ENCODE results near the gene DNAJC22.

DNAJC22 gene

DNA sequence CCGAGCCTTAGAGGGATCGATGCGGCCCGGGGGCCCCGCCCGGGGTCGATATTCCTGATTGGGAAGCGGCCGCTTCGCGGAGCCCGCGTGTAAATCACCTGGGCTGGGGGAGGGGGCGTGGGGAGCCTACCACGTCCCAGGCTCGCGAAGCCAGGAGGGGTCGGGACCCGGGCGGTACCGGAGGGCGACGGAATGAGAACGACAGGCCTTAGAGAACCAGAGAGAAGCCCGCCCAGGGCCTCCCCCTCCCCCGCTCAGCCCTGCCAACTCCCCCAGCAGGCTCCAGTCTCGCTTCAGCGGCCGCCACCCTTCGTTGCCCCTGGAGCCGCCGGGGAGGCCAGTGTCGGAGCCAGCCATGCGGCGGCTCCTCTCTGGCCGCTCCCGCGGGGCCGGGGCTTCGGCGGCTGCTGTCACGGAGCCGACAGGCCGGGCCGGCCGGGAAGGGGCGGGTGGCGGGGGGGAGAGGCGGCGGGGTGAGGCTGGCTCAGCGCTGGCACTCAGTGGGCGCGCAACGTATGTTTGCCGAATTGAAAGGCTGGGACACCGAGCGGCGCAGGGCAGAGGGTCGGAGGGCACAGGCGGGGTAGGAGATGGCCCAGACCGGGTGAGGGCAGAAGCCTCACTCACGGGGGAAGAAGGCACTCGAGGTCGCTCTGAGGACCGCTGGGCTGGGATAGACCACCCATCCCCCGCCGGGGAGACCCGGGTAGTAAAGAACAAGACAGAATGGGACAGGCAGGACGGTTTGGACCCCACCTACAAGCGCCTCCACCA lies 1.4 kb upstream of the DNAJC22 start:
- DNase-seq: peak; percentile 41

DNA sequence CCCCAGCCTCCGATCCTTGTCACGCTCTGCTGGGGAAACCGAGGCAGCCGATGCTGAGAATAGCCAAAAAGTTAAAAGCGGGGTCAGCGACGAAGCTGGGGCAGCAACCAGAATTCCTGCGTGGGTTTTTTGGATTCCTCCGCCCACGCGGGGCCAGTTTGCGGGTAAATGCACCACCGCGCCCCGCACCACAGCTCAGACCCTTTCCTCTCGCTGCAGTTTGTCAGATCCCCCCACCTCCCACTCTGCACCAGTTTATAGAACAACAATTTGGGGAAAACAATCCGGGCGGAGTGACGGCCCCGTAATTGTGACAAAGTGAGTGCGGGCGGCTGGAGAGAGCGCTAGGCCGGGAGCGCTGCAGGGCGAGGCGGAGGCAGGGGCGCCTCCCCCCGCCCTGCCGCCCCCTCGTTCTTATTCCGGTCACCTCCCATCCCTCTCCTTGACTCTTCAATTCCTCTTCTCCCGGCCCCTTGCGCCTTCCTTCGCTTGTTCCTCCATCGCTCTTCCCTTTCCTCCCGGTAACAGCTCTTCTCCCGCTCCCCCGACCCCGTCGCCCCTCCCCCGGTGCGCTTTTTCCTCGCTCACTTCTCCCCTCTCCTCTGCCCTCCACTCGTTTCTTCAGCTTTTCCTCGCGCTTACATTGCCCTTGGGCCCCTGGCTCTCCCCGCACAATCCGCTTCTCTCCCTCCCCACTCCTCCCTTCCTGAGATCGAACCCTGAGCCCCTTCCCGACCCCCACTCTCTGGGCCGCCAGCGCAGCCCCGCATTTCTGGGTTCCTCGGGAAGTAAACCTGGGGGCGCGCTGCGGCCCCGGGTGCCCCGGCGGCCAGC lies 646 bp upstream of the DNAJC22 start:
- no peak for DNase-seq

DNA sequence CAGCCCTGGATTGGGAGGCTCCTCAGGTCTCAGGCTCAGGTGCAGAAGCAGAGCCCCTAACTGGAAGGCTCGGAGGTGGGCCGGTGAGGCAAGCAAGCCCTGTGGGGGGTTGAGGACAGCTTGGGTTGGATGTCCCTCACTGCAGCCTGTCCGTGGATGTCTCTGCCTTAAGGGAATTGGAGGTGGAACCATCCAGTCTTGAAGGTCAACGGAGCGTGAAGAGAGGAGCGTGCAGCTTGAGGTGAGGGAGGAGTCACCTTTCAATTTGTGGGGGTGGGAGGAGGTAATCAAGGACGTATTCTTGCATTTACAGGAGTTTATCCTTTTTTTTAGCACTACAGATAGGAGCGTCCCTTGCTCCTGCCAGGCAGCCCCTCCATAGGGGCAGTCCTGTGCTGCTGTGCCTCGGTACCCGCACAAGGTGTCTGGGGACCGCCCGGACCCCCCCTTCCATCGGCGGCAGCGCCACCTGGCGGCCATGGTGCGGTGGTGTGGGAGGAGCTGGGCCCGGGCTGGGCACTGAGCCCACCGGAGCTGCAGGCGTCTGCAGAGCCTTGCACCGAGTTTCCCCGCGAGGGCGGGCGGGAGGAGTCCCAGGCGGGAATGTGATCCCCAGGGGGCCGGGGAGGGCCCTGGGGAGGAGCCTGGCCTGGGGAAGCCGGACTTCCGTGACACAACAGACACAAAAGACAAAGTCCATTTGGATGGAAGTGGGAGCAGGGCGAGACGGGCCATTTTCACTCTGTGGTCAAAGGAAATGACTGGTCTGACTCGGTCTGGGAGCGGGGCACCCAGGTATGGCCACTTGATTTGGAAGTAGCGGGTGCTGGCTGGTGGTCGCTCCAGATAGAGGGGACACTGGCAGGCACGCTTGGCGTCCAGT lies 864 bp downstream of the DNAJC22 start:
- peak; percentile 74 for DNase-seq

DNA sequence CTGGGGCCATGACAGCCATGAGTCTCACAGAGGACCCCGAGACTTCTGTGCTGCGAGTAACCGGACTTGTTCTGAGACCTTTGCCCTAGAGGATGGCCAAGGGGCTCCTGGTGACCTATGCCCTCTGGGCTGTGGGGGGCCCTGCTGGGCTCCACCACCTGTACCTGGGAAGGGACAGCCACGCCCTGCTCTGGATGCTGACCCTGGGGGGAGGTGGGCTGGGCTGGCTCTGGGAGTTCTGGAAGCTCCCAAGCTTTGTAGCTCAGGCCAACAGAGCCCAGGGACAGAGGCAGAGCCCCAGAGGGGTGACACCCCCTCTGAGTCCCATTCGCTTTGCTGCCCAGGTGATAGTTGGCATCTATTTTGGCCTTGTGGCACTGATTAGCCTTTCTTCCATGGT lies 2.1 kb downstream of the DNAJC22 start:
- no peak for DNase-seq

DNA sequence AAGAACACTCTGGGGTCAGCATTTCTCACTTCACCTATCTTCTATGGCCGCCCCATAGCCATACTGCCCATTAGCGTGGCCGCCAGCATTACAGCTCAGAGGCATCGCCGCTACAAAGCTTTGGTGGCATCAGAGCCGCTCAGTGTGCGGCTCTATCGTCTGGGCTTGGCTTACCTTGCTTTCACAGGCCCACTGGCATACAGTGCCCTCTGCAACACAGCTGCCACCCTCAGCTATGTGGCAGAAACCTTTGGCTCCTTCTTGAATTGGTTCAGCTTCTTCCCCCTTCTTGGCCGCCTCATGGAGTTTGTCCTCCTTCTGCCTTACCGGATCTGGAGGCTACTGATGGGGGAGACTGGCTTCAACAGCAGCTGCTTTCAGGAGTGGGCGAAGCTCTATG lies 2.6 kb downstream of the DNAJC22 start:
- no peak for DNase-seq

DNA sequence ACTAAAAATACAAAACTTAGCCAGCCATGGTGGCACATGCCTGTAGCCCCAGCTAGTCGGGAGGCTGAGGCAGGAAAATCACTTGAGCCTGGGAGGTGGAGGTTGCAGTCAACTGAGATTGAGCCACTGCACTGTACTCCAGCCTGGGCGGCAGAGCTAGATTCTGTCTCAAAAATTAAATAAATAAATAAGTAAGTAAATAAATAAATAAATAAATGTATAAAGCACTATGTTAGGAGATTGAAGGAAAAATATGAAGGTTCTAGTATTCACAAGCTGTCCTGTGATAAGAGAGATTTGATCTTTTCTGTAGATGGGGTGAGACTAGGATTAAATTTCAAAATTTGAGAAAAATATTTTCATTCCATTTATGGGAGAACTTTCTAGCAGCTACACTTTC lies 5.7 kb downstream of the DNAJC22 start:
- DNase-seq: no peak

DNA sequence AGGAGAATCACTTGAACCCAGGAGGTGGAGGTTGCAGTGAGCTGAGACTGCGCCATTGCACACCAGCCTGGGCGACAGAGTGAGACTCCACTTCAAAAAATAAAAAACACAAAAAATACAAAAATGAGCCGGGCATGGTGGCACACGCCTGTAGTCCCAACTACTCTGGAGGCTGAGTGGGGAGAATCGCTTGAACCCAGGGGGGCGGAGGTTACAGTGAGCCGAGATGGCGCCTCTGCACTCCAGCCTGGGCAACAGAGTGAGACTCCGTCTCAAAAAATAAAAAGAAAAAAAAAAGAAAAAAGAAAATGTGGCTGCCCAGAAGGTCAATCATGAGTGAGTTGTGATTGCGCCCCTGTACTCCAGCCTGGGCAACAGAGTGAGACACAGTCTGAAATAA lies 9.2 kb downstream of the DNAJC22 start:
- no peak for DNase-seq

DNA sequence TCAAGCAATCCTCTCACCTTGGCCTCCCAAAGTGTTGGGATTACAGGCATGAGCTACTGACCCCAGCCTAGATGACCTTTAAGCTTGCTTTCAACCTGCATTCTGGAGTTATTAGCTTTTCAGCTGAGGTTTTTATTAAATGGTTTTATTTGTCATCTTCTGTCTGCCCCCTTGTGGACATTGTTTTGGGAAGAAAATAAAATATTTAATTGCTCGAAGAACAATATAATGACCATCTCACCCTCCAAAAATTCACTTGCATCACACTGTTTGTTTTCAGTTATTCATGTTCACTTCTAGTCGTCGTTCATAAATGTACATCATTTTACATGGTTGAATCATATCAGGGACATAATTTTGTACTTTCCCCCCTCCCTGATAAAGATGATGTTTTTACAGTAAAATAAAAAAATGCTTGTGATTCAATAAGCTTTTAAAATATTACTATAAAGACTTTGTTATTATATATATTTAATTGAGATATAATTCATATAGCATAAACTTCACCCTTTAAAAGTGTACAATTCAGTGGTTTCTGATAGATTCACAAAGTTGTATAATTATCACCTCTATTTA lies 10.5 kb downstream of the DNAJC22 start:
- no peak for DNase-seq

DNA sequence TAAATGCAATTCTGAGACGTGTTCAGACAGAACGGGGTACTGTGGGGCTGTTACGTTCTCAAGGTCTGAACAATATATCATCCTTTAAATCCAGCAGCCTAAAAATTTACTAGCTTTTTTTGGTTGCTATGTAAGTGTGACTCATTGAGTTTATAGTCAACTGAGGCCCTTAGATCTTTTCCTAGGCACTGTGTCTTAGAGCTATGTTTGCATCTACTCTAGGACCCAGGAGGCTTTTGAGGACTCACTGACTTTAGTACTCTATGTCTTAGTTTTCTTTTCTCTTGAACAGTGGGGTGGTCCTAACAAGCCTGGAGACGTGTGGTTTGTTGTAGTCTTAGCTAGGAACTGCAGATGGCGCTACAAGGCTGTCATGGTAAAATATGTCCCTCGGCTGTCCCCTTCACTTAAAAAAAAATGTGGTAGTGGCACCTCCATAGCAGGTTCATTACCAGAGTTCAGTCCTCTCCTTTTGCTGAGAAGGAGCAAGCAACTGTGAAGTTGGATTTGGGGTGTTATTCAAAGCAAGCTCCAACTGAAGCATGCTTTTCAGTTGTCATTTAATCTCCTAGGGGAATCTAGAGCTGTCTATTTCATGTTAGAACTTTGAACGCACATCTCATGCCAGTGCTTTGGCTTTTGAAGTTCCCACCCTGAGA lies 11.9 kb downstream of the DNAJC22 start:
- DNase-seq: peak; percentile 36

DNA sequence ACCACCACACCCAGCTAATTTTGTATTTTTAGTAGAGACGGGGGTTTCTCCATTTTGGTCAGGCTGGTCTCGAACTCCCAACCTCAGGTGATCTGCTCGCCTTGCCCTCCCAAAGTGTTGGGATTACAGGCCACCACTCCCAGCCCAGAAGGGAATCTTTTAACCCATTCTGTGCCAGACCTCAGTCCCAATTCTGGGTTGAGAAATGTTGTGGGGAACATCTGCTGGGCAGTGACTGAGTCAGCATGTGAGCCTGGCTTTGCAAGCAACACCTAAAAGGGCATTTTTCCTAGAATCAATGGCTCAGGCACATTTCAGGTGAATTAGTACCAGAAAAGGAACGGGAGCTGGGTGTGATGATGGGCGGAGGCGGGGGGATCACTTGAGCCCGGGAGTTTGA lies 13.0 kb downstream of the DNAJC22 start:
- DNase-seq: no peak

DNA sequence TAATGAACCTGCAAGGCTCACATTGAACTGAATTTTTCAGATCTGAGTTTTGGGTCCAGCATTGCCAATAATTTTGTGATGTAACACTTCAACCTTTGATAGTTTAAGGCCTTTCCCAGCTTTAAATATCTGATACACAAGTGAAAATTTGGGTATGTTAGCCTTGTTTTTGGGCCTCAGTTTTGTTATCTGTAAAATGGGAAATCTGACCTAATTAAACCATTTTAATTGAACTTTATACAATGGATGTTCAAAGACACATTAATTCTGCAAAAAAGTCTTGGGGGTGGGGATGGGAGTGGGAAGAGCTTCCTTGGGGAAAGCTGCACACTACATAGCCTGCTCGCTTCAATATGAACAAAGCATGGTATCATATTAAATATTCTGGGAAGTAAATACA lies 15.4 kb downstream of the DNAJC22 start:
- DNase-seq: no peak

DNA sequence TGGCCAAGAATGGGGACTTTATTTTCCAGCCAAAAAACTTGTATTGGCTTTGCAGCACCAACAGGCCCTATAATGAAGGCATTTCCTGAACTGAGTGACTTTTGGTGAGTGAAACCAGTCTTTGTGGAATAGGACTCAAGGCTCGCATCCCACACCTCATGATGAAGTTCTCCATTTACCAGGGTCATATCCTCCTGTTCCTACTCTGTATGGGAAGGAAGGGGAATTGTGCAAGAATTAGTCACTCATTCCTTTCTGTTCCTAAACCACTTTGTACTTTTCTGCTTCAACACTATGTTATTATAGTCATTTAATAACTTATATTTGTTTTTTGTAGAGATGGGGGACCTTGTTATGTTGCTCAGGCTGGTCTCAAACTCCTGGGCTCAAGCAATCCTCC lies 18.3 kb downstream of the DNAJC22 start:
- DNase-seq: no peak

DNA sequence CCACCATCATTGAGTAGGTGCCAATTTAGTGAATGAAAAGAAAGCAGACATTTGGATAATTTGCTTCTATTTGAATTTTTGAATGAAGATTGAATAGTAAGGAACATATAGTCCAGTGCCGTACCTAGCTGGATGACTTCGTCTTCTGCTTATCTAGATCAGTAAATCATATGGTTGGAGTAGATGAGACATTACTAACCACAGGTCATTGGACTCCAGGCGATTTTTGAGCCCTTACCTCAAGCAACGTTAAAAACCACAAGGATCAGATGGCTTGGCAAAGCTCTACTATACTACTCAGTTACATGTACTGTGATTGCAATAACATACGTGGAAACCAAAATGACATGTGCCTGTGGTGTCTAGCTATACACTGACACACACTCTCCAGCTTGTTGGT lies 18.9 kb downstream of the DNAJC22 start:
- DNase-seq: peak; percentile 15

DNA sequence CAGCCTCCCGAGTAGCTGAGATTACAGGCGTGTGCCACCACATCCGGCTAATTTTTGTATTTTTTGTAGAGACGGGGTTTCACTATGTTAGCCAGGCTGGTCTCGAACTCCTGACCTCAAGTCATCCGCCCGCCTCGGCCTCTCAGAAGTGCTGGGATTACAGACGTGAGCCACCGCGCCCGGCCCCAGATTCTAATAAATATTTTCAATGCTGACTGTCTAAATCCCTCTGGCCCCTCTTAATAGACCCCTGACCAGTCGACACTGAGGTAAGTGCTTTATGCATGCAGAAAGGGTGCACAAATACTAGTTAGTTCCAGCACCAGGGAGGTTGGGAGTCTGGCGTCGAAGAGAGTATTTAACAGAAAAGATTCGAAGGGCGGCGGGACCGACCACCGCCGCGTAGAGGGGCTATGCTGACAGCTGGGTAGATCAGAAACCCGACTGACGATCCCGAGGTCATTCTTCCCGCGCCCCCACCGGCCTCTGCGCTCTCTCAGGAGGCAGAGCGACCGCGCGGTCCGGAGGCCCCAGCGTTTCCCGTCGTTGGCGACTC lies 19.5 kb downstream of the DNAJC22 start:
- DNase-seq: no peak

DNA sequence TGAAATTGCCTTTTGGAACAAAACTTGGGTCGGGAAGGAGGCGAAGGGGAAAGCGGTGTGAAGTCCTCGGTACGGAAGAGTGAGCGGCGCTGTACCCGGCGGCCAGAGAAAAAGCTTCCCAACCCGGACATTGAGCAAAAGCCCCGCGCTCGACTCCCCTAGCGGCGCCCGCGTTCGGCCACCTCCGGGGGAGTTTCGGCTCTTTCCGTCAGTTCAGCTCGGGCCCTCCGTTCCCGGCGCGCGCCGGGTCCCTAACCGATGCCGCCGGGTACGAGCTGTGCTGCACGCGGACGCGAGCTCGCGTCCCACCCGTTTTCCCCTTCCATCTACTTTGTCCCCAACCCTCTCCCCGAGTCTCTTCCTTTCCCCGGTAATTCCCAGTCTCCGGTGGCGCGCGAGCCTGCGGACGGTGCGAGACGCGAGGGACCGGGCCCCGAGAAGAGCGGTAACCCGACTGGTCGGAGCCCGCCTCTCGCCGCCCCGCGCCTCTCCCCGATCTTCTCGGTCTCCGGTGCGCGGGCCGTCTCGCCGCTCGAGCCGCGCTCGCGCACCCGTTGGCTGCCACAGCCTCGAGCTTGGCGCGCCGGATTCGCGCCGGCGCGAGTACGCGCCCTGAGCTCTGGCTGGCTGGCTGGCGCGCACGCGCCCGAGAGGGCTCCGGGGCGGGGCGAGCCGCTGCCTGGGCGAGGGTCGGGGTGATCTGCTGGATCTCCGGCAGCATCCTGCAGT lies 20.1 kb downstream of the DNAJC22 start:
- DNase-seq: peak; percentile 90

DNA sequence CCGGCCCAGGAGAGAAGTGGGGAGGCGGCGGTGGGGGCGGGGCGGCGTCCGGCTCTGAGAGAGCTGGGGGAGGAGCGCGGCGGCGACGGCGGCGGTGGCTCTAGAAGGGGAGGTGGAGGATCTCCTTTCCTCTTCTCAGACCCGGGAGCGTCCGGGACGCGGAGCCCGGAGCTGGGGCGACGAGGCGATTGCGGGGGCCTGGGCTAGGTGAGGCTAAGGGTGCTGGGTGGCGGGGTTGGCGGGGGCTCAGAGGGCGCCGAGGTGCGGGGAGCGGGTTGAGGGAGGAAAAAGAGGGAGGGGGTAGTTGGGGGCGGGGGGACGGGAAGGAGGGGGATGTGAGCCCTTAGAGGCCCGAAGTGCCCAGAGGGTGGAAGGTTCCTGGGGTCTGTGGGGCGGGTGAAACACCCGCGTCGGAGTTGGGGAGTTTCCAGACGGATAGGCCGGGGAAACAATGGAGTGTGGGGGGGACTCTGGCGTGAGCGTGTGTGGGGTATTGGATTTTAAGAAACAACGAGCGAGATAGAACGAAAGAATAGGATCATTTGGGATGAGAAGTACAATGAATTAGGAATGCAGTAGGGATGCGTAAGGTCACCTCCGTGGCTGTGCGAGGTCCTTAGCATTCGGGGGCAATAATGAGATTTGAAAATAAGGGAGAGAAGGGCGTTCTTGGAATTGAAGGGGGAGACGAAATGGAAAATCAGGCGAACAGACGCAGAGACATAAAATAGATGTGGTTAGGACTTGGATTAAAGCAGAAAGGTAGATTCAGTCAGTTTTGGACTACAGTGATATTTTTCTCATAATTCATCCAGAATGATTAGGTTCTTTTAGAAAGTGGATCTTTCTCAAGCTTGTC lies 20.9 kb downstream of the DNAJC22 start, which contains the start of gene SPATS2:
TSS of gene SPATS2 (plus strand) at position 82 of the 859 bp plus-strand sequence. CDS start 93,551 bp downstream, outside the sequence.
- DNase-seq: no peak

DNA sequence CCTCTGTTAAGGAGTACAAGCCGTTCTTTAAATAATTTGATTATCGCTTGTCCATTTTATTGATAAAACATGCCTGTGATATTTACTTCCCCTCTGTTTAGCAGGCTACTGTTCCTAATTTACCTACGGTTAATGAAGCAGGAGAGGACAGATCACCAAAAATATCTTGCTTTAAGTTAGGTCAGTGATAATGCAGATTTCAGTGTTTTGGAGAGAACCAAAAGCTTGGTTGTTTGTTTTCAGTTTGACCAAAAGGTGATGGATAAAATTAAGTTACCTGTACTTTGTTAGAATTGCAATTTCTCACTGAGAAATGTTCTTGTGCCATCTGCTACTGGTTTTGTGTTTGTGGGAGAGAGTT lies 21.5 kb downstream of the DNAJC22 start:
- no peak for DNase-seq

DNA sequence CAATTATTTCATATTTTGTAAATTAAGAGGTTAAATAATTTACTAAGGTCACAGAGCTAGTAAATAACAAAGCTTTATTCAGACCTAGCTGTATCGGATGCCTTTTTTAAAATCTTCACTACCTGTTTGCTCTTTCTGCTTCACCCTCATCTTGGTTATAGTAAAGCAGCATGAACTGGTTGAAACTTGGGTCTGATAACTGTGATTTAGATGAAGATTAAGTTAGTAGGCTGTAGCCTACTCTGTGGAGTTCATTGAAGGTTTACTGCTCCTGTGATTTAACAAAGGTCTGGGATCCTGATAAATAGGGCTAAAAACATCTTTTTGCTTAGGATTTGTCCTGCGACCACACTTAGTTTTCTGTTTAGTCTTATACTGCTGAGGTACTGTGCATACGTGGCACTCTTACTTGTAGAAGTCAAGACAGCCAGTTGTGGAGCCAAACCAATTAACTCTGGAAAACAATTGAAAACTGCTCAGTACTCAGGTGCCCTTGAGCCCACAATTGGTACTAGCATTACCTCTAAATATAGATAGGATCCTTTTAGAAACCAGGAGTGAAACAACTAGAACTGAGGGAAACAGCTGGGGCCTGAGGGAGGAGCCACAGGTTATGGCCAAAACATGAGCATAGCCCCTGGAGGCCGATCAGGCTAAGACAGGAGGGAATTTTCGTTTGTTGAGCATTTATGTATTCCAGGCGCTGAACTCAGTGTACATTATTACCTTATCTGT lies 22.9 kb downstream of the DNAJC22 start:
- DNase-seq: peak; percentile 49

DNA sequence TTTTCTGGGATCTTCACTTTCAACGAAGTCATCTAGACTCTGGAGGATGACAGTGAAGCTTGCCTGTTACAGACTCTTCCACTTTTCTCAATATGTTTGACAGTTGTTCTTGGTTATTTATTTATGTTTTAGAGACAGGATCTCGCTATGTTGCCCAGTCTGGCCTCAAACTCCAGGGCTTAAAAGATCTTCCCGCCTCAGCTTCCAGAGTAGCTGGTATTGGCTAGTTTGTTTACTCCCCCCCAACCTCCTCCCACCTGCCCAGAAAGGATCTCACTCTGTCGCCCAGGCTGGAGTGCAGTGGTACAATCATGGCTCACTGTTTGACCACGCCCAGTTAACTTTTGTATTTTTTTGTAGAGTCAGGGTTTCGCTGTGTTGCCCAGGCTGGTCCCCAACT lies 23.9 kb downstream of the DNAJC22 start:
- no peak for DNase-seq

DNA sequence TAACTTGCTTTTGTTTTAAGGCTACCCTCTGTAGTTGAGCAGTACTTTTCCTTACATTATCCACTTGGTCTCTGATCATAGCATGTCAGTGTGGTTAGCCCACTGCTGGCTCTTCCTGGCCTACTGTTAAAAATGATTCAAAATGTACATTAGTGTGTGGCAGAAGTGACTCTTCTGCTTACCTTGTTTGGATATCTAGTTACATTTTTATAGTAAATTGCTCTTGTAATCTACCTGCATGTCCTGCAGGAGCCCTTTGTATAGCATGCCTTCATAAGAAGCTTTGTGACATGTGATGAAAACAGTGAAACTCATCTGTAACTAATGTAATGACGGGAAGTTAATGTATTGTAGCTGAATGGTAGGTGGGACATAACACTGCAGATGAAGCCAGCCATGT lies 28.7 kb downstream of the DNAJC22 start:
- no peak for DNase-seq

All from NCI-H2029 (cell line).